ENCODE measurements around the gene LDLRAD4.

DNA sequence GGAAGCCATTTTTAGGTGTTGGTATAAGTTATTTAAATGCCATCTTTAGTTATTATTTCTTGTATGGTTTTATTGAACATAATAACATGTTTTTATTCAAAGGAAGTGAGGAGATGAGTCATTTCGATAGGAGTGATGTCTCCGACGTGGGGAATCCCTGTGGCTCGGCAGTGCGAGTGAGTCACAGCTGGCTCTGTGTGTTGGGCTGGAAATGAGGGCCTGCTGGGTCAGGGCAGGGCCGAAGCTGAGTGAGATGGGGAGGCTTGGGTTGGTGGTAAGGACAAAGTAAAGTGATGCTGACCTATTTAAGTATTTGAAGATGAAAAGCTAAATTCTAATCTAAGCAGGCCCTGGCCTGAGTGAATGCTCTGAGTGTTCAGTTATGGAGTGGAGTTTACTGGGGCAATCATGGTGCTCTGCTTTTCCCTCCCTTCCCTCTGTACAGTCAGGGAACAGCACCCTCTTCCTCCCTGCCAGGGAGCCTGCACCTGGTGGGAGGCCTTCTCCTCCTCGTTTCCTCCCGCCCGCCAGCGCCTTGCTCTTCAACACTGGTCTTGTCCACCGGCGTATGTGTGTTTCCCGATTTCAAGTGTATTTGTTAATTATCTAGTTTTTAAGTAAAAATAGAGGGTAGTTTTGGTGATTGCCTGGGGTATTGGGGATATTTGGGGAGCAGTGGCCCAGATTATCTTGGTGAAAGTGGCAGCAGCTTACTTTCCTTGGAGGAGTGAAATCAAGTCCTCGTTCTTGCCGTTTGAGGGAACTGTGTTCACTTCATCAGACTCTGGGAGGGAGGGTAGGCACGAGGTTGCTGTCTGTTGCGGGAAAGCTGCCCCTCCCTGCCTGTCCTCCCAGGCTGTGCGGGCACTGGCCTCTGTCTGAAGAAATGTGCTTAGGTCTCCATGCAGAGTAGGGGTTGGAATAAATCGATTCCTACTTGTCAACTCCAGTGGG, 157.0 kb downstream of the LDLRAD4 start:
- TF ChIP-seq, protein P1, sequence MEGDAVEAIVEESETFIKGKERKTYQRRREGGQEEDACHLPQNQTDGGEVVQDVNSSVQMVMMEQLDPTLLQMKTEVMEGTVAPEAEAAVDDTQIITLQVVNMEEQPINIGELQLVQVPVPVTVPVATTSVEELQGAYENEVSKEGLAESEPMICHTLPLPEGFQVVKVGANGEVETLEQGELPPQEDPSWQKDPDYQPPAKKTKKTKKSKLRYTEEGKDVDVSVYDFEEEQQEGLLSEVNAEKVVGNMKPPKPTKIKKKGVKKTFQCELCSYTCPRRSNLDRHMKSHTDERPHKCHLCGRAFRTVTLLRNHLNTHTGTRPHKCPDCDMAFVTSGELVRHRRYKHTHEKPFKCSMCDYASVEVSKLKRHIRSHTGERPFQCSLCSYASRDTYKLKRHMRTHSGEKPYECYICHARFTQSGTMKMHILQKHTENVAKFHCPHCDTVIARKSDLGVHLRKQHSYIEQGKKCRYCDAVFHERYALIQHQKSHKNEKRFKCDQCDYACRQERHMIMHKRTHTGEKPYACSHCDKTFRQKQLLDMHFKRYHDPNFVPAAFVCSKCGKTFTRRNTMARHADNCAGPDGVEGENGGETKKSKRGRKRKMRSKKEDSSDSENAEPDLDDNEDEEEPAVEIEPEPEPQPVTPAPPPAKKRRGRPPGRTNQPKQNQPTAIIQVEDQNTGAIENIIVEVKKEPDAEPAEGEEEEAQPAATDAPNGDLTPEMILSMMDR (IDR thresholded peaks at IDR 0.05) = no peak
- TF ChIP-seq POLR2A (IDR thresholded peaks at IDR 0.05) = no peak

Measured in lower leg skin (tissue), 3 donors.